Germinal center (tissue), 1 donor: ENCODE measurements around the gene SFTPA1.
"Not testable (repeated sequence)": the region's sequence is repeated elsewhere in the genome, so short reads cannot be mapped to it uniquely, and the experiment has no call there.

Experiments used
- DNase-seq: peaks from one replicate; pipeline ENCODE4 v3.0.0; 2012; ENCODE audit warnings: mixed read lengths, low spot score

SFTPA1 gene

GRCh38 chr10:79611193-79611976 is 646 bp downstream of the SFTPA1 start:
- DNase-seq: not testable (repeated sequence)

- DNase-seq: no peak
Measured at GRCh38 chr10:79615577-79615976, 4.8 kb downstream of the SFTPA1 start.

GRCh38 chr10:79616164-79616563 is 5.4 kb downstream of the SFTPA1 start:
- DNase-seq: no peak

GRCh38 chr10:79623663-79624062 is 12.9 kb downstream of the SFTPA1 start:
- not testable (repeated sequence) for DNase-seq

GRCh38 chr10:79627075-79627474 is 16.3 kb downstream of the SFTPA1 start:
- no peak for DNase-seq

GRCh38 chr10:79628083-79628482 is 17.3 kb downstream of the SFTPA1 start:
- DNase-seq: no peak

- no peak for DNase-seq
Measured at GRCh38 chr10:79628988-79629954, 18.5 kb downstream of the SFTPA1 start.

GRCh38 chr10:79629955-79630327 is 19.2 kb downstream of the SFTPA1 start:
- DNase-seq: no peak

- not testable (repeated sequence) for DNase-seq
Measured at GRCh38 chr10:79636654-79637199, 26.0 kb downstream of the SFTPA1 start.

- DNase-seq: no peak
Measured at GRCh38 chr10:79638318-79638717, 27.6 kb downstream of the SFTPA1 start.

GRCh38 chr10:79652695-79653094 is 42.0 kb downstream of the SFTPA1 start:
- not testable (repeated sequence) for DNase-seq

- DNase-seq: not testable (repeated sequence)
Measured at GRCh38 chr10:79663287-79663686, 52.5 kb downstream of the SFTPA1 start.

- DNase-seq: not testable (repeated sequence)
Measured at GRCh38 chr10:79664686-79665085, 53.9 kb downstream of the SFTPA1 start.
